SU-DHL-6 (cell line): ENCODE measurements around the gene PCDHGB3.

Experiments
- CTCF ChIP-seq: fragments of 200-600 bp; sonication (generic); IDR thresholded peaks from one replicate; pipeline ENCODE4 v1.5.1; 2017; ENCODE audit warnings: antibody characterized with exemption, mild to moderate bottlenecking, low read length, moderate library complexity; ENCODE audit not compliant: insufficient read depth, poor library complexity, severe bottlenecking
- EZH2phosphoT487 ChIP-seq: fragments of 200-600 bp; sonication (generic), shearing (Covaris generic); conservative IDR thresholded peaks from 2 replicates; pipeline ENCODE4 v1.6.1; 2018; ENCODE audit warnings: mild to moderate bottlenecking, antibody characterized with exemption, low read length, moderate library complexity, mixed read lengths

DNA sequence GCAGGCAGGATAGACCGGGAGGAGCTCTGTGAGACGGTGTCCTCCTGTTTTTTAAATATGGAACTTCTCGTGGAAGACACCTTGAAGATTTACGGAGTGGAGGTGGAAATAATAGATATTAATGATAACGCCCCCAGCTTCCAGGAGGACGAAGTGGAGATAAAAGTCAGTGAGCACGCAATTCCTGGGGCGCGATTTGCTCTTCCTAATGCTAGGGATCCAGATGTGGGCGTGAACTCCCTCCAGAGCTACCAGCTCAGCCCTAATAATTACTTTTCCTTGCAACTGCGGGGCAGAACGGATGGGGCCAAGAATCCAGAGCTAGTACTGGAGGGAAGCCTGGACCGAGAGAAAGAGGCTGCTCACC is 51.4 kb downstream of the PCDHGB3 start:
- TF ChIP-seq CTCF (no peak), EZH2phosphoT487 (no peak)
